AG08396 (cell line): ENCODE measurements around the gene FOXP1.

Experiments
- DNase-seq: peaks from one replicate; pipeline ENCODE4 v3.0.0; 2012; ENCODE audit warnings: low spot score, mixed read lengths

Gene FOXP1

GRCh38 chr3:71370467-71370866, 213.1 kb downstream of the FOXP1 start:
- no peak for DNase-seq

- no peak for DNase-seq
These were observed 213.7 kb downstream of the FOXP1 start for GRCh38 chr3:71369701-71370391.

- no peak for DNase-seq
These were observed 216.4 kb downstream of the FOXP1 start for GRCh38 chr3:71366988-71367604.

GRCh38 chr3:71361334-71361890, 222.1 kb downstream of the FOXP1 start:
- DNase-seq, result no peak

- no peak for DNase-seq
These were observed 222.8 kb downstream of the FOXP1 start for GRCh38 chr3:71360764-71361163.

GRCh38 chr3:71360180-71360579, 223.3 kb downstream of the FOXP1 start:
- no peak for DNase-seq

- DNase-seq, result no peak
These were observed 225.3 kb downstream of the FOXP1 start for GRCh38 chr3:71358243-71358642.

GRCh38 chr3:71356265-71356664, 227.3 kb downstream of the FOXP1 start:
- no peak for DNase-seq

GRCh38 chr3:71355862-71356261, 227.7 kb downstream of the FOXP1 start:
- DNase-seq, result no peak

- DNase-seq, result no peak
These were observed 228.5 kb downstream of the FOXP1 start for GRCh38 chr3:71355037-71355436.

- DNase-seq, result no peak
These were observed 232.0 kb downstream of the FOXP1 start for GRCh38 chr3:71351403-71352149.

- DNase-seq, result no peak
These were observed 232.5 kb downstream of the FOXP1 start for GRCh38 chr3:71350998-71351397.

GRCh38 chr3:71348831-71349230, 234.7 kb downstream of the FOXP1 start:
- DNase-seq, result no peak

- DNase-seq, result no peak
These were observed 235.4 kb downstream of the FOXP1 start for GRCh38 chr3:71348001-71348632.

- no peak for DNase-seq
These were observed 237.5 kb downstream of the FOXP1 start for GRCh38 chr3:71346061-71346460.

GRCh38 chr3:71345429-71346040, 238.0 kb downstream of the FOXP1 start:
- no peak for DNase-seq

GRCh38 chr3:71341721-71342120, 241.8 kb downstream of the FOXP1 start:
- peak; percentile 64 for DNase-seq

- no peak for DNase-seq
These were observed 244.5 kb downstream of the FOXP1 start for GRCh38 chr3:71339049-71339448.

- no peak for DNase-seq
These were observed 250.7 kb downstream of the FOXP1 start for GRCh38 chr3:71332813-71333212.

- DNase-seq, result no peak
These were observed 252.6 kb downstream of the FOXP1 start for GRCh38 chr3:71330909-71331308.

- DNase-seq, result no peak
These were observed 253.0 kb downstream of the FOXP1 start for GRCh38 chr3:71330505-71330904.

GRCh38 chr3:71329817-71330216, 253.7 kb downstream of the FOXP1 start:
- DNase-seq, result no peak
